ENCODE data around the gene CXorf58. TPM values are rescaled to one million over a fixed set of nuclear protein-coding genes. Genes with fewer than 3 reads are reported as not detected.

CXorf58 gene
- total RNA-seq, 1 donor from 2014 or later, result not detected

GRCh38 chrX:23908219-23909004, 606 bp downstream of the CXorf58 start:
- peak overlapping the region; percentile 84 for H3K27ac Mint-ChIP-seq (ENCODE audit: unreplicated experiment)
- H3K9me3 Mint-ChIP-seq (ENCODE audit: unreplicated experiment), result no peaks in the 10 kb centered on the region
- peak overlapping the region; percentile 78 for H3K4me3 Mint-ChIP-seq (ENCODE audit: unreplicated experiment)
- DNase-seq (ENCODE audit: low read depth) (no peak), FAIRE-seq (no peak)
- no peaks in the 10 kb centered on the region for H3K36me3 Mint-ChIP-seq (ENCODE audit: low read depth, unreplicated experiment)
- Histone ChIP-seq H3K9ac (ENCODE audit: low read length) (peak overlapping the region; percentile 59), H3K27me3 (ENCODE audit: insufficient read depth, low read length) (no peaks in the 10 kb centered on the region), H3K4me2 (ENCODE audit: low read length) (peak overlapping the region; percentile 85), H3K4me1 (ENCODE audit: insufficient read depth, low read length) (peaks cover 4% of the 10 kb centered on the region), H3K79me2 (ENCODE audit: insufficient read depth, low read length) (peaks cover 6% of the 10 kb centered on the region), H3K36me3 (ENCODE audit: insufficient read depth, low read length) (no peaks in the 10 kb centered on the region), H3K9me3 (ENCODE audit: insufficient read depth, low read depth, low read length) (no peaks in the 10 kb centered on the region), H4K20me1 (ENCODE audit: insufficient read depth, low read length) (no peaks in the 10 kb centered on the region), H3K4me3 (ENCODE audit: insufficient read depth, low read depth, low read length) (peak overlapping the region; percentile 72), H2AFZ (ENCODE audit: low read depth, low read length) (peak overlapping the region; percentile 80), H3K27ac (ENCODE audit: low read depth, low read length) (no peak overlapping the region)
- TF ChIP-seq, protein P1, sequence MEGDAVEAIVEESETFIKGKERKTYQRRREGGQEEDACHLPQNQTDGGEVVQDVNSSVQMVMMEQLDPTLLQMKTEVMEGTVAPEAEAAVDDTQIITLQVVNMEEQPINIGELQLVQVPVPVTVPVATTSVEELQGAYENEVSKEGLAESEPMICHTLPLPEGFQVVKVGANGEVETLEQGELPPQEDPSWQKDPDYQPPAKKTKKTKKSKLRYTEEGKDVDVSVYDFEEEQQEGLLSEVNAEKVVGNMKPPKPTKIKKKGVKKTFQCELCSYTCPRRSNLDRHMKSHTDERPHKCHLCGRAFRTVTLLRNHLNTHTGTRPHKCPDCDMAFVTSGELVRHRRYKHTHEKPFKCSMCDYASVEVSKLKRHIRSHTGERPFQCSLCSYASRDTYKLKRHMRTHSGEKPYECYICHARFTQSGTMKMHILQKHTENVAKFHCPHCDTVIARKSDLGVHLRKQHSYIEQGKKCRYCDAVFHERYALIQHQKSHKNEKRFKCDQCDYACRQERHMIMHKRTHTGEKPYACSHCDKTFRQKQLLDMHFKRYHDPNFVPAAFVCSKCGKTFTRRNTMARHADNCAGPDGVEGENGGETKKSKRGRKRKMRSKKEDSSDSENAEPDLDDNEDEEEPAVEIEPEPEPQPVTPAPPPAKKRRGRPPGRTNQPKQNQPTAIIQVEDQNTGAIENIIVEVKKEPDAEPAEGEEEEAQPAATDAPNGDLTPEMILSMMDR (IDR thresholded peaks at IDR 0.05; ENCODE audit: insufficient read depth, low read depth, low read length), result peak; percentile 20
- TF ChIP-seq EZH2 (IDR thresholded peaks at IDR 0.05; ENCODE audit: insufficient read depth, low read length), result no peak
- peaks cover 7% of the 10 kb centered on the region for H3K4me1 Mint-ChIP-seq (ENCODE audit: low read depth, unreplicated experiment)
- H3K27me3 Mint-ChIP-seq (ENCODE audit: low read depth, unreplicated experiment), result no peaks in the 10 kb centered on the region

- Histone ChIP-seq H3K4me2 (ENCODE audit: low read length) (no peak overlapping the region), H3K9ac (ENCODE audit: low read length) (no peak overlapping the region), H3K36me3 (ENCODE audit: insufficient read depth, low read length) (no peaks in the 10 kb centered on the region), H3K27ac (ENCODE audit: low read depth, low read length) (no peak overlapping the region), H3K4me3 (ENCODE audit: insufficient read depth, low read depth, low read length) (no peak overlapping the region), H2AFZ (ENCODE audit: low read depth, low read length) (no peak overlapping the region), H3K79me2 (ENCODE audit: insufficient read depth, low read length) (peaks cover 6% of the 10 kb centered on the region), H4K20me1 (ENCODE audit: insufficient read depth, low read length) (no peaks in the 10 kb centered on the region), H3K27me3 (ENCODE audit: insufficient read depth, low read length) (no peaks in the 10 kb centered on the region), H3K4me1 (ENCODE audit: insufficient read depth, low read length) (peaks cover 4% of the 10 kb centered on the region), H3K9me3 (ENCODE audit: insufficient read depth, low read depth, low read length) (no peaks in the 10 kb centered on the region)
- FAIRE-seq, result no peak
- no peaks in the 10 kb centered on the region for H3K36me3 Mint-ChIP-seq (ENCODE audit: low read depth, unreplicated experiment)
- H3K9me3 Mint-ChIP-seq (ENCODE audit: unreplicated experiment), result no peaks in the 10 kb centered on the region
- H3K27ac Mint-ChIP-seq (ENCODE audit: unreplicated experiment), result no peak overlapping the region
- H3K4me1 Mint-ChIP-seq (ENCODE audit: low read depth, unreplicated experiment), result no peaks in the 10 kb centered on the region
- no peaks in the 10 kb centered on the region for H3K27me3 Mint-ChIP-seq (ENCODE audit: low read depth, unreplicated experiment)
- no peak overlapping the region for H3K4me3 Mint-ChIP-seq (ENCODE audit: unreplicated experiment)
- no peak for DNase-seq (ENCODE audit: low read depth)
- no peak for TF ChIP-seq EZH2 (IDR thresholded peaks at IDR 0.05; ENCODE audit: insufficient read depth, low read length)
- TF ChIP-seq, protein P1 (IDR thresholded peaks at IDR 0.05; ENCODE audit: insufficient read depth, low read depth, low read length), result no peak
Measured at GRCh38 chrX:23911126-23911835, 3.5 kb downstream of the CXorf58 start.
